HG03469 (cell line): Measurements from ENCODE around the gene RAB38.

Experiments used
- ATAC-seq: cut with Tn5 transposase; IDR thresholded peaks from one replicate; pipeline ENCODE4 v1.9.1; 2021; ENCODE audit warnings: mild to moderate bottlenecking, moderate library complexity, moderate number of reproducible peaks; ENCODE audit not compliant: unreplicated experiment

The RAB38 gene

DNA sequence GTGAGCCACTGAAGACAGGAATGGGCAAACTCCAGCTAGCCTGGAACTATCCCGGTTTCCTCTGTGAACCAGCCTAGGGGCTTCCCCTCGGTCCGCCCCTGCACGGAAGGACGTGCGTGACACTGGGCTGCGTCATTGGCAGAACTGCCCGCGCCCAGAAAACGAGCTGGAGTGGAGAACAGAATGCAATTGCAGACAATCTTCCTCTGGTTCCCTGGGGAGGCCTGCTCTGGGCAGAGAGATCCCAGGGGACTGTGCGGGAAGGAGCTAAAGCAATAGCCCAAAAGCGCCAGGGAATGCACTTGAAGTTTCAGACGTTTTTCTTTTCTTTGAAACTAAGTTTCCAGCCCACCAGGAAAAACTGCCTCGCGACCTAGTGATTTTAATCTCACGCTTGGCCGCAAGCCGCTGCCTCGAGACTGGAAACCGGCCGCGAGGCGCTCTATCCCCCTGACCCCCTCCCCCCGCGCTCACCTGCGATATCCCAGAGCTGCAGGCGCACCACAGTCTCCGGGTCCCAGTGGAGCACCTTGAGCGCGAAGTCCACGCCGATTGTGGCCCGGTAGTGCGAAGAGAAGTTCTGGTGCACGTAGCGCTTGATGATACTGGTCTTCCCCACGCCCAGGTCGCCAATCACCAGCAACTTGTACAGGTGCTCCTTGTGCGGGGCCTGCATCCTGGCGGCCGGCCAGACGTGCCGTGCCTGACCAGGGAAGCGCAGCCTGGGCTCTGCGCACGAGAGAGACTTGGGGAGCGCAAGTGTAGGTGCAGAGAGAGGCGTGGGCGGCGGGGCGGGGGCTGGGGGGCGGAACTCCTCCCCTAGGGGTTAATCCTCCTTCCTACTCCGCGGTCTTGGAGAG lies at the start of gene RAB38:
RAB38 (minus strand) TSS at position 735 of the 860 bp plus-strand sequence; CDS start at position 676, 59 bp downstream.
- peak; percentile 36 for ATAC-seq

DNA sequence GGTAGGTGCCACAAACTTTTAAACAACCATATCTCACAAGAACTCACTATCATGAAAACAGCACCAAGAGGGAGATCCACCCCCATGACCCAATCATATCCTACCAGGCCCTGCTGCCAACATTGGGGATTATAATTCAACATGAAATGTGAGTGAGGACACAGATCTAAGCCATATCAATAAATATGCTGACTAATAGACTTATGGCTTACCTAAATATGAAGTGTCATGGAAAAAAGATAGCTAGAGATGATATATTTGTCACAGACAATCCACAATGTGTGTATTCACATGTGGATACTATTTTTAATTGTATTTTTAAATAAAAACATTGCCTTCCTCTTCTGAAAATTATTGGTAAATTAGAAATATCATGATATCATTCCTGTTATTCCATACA lies 38.2 kb upstream of the RAB38 start:
- no peak for ATAC-seq

DNA sequence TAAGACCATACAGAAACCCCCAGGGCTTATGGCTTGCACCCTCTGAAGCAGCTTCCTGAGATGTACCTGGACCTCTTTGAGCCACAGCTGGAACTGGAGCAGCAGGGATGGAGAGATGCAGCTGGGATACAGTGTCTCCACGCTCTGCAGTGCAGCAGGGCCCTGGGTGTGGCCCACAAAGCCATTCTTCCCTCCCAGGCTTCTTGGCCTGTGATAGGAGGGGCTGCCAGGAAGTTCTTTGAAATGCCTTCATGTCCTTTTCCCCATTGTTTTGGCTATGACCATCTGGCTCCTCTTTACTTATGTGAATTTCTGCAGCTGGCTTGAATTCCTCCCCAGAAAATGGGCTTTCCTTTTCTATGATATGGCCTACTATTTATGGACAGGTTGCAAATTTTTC lies 37.1 kb upstream of the RAB38 start:
- ATAC-seq = no peak

DNA sequence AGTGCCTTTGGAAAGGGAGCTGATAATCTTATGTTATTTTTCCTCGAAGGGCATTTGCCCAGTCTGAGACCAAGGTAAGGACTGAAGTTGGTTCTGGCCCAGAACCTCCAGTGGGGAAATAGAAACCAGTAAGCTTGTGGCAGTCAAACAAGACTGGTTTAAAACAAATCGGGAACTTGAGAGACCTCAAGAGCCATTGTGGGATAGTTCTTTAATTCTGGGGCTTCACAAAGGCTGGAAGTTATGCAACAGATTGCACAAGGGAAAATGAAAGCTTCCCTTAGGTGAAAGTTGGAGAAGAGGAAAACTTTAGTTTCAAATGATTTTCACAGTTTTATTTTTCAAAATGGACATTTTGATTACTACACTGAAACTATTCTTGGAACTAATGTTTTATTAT lies 33.5 kb upstream of the RAB38 start:
- no peak for ATAC-seq

DNA sequence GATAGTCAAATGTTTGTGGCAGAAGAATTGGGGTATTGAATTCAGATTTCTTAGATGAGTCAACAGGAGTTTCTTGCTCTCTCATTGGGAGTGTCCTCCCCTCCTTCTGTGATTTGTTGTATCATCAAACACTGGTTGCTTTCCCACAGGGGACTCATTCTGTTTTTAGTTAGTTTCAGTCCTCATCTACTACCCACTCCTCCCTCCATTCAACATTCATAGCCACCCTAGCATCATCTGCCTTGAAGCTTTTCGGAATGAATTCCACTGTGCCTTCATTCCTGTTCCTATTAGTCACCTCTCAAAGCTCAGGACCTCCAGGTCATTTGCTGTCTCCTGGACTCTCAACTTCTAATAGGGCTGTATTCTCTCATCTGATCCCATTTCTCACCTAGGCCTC lies 31.5 kb upstream of the RAB38 start:
- no peak for ATAC-seq

DNA sequence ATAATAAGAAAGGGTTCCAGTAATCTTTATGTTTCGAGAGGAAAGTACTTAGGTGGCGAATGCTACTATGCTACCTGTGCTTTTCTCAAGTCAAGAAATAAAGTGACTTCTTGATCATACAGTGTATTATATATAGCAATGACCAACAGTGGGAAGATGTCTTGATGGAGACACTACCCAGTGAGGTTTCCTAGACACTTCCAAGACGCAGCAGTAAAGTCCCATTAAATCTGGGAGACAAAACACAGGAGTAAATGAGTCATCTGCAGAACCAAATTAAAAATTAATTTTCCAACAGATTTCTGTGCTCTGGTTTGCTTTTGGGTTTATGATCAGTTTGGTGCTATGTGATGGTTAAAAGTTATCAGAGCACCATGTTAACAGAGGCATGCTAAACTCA lies 29.1 kb upstream of the RAB38 start:
- ATAC-seq = no peak

DNA sequence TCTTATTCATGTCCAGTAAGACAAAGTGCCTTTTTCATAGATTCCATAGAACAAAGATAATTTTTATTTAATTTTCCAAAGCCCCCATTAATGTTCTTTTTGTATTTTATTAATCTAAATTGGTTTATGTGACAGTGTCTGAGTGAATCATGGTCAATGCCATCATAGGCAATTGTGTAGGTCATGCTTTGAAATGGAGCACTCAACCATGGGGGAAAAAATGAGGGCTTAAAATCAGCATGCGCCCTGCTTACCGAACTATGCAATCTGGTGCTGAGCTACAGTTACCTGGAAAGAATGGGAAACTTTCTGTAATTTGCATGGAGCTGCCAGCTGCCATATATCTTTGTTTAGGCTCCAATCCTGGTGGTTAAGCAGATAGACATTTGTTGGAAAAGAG lies 28.4 kb upstream of the RAB38 start:
- no peak for ATAC-seq

DNA sequence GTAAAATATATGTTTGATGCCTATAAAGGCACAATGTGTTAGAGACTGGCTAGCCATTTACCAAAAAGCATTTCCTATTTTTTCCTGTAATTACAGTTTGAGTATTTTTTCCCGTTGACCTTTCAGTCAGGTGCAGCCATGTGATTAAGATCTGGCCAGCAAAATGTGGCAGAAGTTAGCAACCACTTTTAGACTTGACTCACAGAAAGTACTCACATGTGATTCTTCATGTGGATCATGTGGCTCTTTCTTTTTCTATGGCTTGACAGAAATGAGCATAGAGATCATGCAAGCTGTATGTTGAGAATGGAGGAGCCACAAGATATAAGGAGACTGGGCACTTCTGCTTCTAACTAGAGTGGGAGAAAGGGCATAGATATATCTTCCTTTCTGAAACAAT lies 27.3 kb upstream of the RAB38 start:
- ATAC-seq = no peak

DNA sequence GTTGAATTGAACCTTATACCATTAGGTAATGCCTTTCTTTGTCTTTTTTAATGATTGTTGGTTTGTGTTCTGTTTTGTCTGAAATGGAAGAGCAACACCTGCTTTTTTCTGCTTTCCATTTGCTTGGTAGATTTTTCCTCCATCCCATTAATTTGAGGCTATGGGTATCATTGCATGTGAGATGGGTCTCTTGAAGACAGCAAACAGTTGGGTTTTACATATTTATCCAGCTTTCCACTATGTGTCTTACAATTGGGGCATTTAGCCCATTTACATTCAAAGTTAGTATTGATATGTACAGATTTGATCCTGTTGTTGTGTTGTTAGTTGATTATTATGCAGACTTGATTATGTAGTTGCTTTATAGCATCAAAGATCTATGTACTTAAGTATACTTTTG lies 21.1 kb upstream of the RAB38 start:
- no peak for ATAC-seq

DNA sequence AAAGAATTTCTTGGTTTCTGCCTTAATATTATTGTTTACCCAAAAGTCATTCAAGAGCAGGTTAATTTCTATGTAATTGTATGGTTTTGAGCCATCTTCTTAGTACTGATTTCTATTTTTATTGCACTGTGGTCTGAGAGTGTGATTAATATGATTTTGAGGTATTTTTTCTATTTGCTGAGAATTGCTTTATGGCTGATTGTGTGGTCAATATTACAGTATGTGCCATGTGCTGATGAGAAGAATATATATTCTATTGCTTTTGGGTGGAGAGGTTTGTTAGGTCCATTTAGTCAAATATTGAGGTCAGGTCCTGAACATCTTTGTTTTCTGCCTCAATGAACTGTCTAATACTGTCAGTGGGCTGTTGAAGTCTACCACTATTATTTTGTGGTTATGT lies 20.7 kb upstream of the RAB38 start:
- no peak for ATAC-seq

DNA sequence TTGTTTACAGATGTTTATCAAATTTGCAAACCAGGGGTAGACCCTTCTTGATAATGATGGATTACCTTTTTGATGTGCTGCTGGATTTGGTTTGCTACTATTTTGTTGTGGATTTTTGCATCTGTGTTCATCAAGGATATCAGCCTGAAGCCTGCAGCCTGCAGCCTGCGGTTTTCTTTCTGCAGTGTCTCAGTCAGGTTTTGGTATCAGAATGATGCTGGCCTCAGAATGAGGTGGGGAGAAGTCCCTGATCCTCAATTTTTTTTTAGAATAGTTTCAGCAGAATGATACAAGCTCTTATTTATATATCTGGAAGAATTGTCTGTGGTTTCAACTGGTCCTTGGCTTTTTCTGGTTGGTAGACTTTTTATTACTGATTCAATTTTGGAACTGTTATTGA lies 19.7 kb upstream of the RAB38 start:
- no peak for ATAC-seq

DNA sequence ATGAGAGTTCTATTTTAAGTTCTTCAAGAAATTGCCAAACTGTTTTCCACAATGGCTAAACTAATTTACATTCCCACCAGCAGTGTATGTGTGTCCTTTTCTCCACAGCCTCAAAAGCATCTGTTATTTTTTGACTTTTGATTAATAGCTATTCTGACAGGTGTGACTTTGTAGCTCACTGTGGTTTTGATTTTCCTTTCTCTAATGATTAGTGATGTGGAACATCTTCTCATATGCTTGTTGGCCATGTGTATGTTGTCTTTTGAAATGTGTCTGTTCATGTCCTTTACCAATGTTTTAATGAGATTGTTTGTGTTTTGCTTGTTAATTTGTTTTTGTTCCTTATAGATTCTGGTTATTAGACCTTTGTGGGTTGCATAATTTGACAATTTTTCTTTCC lies 18.0 kb upstream of the RAB38 start:
- no peak for ATAC-seq

DNA sequence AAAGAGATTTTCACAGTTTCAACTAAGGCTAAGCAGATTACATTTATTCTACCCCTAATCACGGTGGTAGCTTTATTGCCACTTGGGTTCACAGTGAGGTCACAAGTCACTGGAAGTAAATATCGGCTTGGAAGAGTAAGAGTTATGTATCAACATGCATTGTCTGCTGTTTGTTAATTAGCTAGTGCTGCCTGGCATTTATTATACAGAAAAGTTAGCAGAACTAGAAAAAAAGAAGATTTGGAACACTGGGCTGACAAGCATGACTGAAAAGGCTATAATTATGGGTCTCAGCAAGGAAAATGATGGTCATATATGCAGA lies 13.7 kb upstream of the RAB38 start:
- no peak for ATAC-seq

DNA sequence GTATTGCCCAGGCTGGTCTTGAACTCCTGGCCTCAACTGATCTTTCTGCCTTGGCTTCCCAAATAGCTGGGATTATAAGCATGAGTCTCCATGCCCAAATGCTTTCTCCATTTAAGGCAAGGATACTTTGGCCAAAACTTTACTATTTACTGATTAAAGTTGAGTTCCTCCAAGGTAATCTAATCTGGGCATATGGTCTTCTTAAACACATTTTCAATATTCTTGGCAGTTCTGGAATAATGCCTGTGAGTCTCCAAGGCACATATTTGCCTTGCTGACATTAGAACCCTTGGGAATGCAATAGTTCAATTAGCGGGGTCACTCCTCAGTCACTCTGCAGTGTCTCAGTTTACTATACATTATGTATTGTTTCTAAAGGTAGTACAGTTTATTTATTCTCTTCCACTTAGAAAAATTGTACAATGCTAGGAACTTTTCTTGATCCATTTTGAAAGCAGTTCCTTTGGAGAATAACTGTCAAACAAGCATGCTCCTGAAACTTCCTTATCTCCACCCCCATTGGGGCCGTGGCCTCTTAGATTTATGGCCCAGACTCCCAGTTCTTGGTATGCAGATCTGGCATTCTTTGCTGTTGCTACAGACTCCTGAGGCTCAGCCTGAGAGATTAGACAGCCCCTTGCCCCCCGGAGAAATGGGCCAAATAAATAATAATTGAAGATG lies 13.1 kb upstream of the RAB38 start:
- no peak for ATAC-seq

DNA sequence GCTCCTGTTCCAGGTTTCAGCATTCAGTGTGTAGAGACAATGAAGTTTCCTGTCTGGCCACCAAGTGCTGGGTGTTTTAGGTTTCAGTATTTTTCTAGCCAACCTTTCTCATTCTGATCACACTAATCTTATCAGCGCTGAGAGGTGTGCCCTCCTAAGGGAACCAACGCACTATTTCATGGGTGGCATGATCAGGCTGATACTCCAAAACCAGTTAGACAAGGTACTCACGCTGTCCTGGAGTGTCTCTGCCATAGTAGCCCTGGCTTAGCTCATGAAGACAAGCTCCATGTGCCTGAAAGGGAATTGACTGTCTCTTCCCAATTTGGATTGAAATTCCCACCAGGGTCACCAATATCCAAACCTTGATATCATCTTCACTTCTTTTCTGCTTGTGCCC lies 8.0 kb upstream of the RAB38 start:
- no peak for ATAC-seq

DNA sequence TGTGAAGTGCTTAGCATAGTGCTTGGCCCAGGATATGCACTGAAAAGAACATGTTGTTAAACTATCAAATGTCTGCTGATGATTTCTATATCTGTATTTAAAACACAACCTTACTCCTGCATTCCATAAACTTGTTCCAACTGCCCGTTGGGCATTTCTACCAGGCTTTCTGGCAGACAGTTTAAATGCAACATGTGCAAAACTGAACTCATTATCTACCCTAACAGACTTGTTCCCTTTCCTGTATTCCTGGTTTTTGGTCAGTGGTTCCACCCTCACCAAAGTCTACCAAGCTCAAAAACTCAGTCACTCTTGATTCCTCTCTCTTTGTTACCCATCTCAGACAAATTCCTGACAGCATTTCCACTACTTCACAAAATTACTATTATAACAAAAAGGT lies 6.5 kb upstream of the RAB38 start:
- ATAC-seq = no peak

DNA sequence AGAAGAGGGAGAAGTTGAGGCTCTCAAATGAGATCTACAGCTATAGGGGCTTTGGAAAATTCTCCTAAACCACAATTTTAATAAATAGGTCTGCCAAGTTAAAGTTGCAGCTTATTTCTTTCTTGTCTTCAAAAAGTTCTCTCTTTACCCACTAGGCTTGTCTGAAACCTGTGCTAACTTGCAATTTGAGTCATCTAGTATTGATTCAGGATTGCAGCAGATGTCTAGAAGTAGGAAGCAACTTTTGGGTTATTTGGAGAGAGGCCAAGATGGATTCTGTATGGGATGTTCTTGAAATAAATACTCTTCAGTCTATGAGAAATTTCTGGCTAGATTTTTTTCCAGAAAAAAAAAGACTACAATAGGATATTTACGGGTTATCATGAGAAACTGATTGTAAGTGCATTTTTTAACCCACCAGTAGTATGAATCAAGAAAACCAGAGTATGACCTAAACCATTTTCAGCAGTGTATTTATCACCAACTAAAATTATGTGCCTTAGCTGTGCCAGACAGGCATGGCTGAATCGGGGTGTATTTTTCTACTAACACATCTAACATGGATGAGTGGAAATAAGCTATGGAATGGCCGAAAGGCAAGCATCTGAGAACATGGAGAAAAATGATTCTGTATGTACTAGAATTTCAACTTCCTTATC lies 4.9 kb upstream of the RAB38 start:
- ATAC-seq = no peak

DNA sequence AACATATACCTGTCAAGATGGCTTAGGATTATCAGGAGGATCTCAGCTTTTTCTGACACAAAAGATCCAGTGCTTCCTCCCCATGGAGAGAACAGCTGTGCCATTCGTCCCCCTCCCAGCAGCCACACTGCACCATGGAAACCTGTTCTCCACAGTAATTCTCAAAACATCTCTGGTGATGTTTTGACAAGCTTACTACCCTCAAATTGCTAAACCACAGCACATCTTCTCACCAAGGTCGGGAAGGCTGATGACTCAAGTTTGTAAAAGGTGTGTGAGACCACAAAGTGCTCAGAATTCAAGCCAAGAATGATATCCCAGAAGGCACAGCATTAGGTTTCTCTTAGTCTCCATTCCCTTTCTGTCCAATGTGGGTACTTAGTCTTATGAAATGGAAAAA lies 3.9 kb upstream of the RAB38 start:
- peak; percentile 74 for ATAC-seq

DNA sequence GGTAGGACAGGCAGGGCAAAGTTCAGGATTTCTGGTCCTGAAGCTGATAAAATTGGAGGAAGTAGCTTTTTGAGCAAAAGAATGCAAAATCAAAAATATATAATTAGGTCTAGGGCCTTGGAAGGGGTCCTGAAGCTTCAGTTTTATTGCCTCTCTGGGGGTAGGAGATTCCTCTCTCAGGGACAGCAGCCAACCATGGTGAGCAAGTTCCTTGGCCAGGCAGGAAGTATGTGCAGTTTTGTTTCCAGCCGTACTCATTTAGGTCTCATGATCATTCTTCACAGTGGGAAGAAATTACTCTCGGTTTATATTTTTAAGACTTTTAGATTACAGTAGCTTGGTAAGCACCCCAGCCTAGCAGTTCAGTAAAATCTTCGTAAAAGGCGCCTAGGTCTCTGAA lies 2.9 kb upstream of the RAB38 start:
- no peak for ATAC-seq

DNA sequence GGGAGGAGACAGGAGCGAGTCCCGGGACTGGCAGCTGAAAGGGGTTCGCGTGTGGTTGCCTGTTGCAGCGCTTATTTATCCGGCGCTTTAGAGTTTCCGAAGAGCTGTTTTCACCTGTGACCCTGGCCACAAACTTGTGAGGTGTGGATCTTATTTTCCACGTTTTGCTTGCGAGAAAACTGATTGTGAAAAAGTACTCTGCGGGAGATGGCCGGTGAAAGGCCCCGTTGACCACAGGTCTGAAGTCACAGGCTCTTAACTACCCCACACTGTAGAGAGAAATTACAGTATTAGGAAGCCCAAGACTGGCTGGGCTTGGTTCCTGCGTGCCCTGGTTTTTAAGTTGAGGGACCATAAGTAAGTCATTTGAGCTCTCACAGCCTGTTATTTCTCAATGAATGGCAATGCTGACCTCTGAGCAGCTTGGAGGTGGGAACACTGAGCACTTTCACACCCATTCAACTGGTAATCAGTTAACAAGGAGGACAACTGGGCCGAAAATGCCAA lies 379 bp upstream of the RAB38 start:
- no peak for ATAC-seq

DNA sequence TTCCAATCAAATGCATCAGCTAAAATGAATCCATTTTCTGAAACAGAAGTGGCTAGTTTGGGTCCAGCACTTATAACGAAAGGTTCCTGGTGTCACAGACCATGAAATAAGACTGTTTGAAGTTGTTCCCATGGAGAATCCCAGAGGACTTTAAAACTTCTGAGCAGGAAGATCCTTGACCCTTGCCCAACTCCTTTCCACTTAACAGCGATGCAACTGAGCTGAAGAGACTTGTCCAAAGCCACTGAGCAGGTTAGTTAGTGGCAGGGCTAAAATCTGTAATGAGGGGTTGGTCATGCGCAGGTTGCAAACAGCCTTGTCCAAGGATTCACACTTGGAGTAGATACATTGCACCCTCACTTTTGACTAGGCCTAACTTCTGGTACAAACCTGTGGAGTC lies 1.3 kb downstream of the RAB38 start:
- no peak for ATAC-seq

DNA sequence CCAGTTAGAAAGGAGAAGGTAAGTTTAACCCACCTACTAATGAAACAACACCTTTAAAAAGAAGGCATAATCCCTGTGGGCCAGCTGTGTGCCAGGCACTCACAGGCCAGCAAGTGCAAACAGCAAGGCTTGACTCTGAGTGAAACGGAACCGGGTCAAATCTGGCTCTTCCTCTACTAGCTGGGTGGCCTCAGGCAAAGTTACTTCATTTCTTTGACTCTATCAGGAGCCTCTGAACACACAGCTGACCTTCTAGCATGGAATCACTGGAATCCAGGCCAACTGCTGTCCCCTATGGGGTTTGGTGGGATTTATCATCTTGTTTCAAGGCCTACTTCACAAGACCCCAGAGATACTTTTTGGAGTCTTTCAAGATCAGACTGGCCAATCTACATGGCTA lies 3.3 kb downstream of the RAB38 start:
- ATAC-seq = no peak
